Neutrophil (primary cell): ENCODE data around the gene CALHM2.

Experiments
- H3K27ac ChIP-seq: fragments of 200-600 bp; sonication (generic); 2 replicates; pipeline ENCODE4 v1.5.1; 2016; ENCODE audit warnings: mild to moderate bottlenecking, moderate library complexity
- H3K27me3 ChIP-seq: fragments of 200-600 bp; sonication (generic); 2 replicates; pipeline ENCODE4 v1.6.0; 2016; ENCODE audit warnings: mild to moderate bottlenecking
- H3K36me3 ChIP-seq: fragments of 200-600 bp; sonication (generic); 2 replicates; pipeline ENCODE4 v1.5.1; 2017
- H3K4me1 ChIP-seq, 2 experiments: fragments of 200-600 bp in 1 of 2; sonication (generic) in 1 of 2; 1 replicate in 1 of 2; 2 replicates in 1 of 2; pipeline versions ENCODE4 v1.5.1 to v1.6.1; 2013 to 2016; ENCODE audit warnings: low read depth in 1 of 2, low read length in 1 of 2, mild to moderate bottlenecking in 1 of 2, moderate library complexity in 1 of 2; ENCODE audit not compliant: control insufficient read depth in 1 of 2, insufficient read depth in 1 of 2
- H3K4me3 ChIP-seq, 2 experiments: fragments of 200-600 bp in 1 of 2; sonication (generic) in 1 of 2; 1 replicate in 1 of 2; 2 replicates in 1 of 2; pipeline ENCODE4 v1.5.1; 2013 to 2016; ENCODE audit warnings: low read depth in 1 of 2, low read length in 1 of 2, mild to moderate bottlenecking in 1 of 2, moderate library complexity in 1 of 2
- H3K9me3 ChIP-seq: fragments of 200-600 bp; sonication (generic); 2 replicates; pipeline ENCODE4 v1.5.1; 2016
- CTCF ChIP-seq: fragments of 200-600 bp; sonication (generic); IDR thresholded peaks from 2 replicates; pipeline ENCODE4 v1.5.1; 2016; ENCODE audit warnings: antibody characterized with exemption

The CALHM2 gene

GRCh38 chr10:103467406-103467805 is 15.2 kb upstream of the CALHM2 start:
- H3K9me3 ChIP-seq, result no peaks in the 10 kb centered on the region
- H3K27ac ChIP-seq, result no peak overlapping the region
- H3K4me1 ChIP-seq, result no peaks in the 10 kb centered on the region
- no peak for TF ChIP-seq CTCF
- no peak overlapping the region for H3K4me3 ChIP-seq
- H3K27me3 ChIP-seq, result peaks cover 43% of the 10 kb centered on the region
- H3K36me3 ChIP-seq, result no peaks in the 10 kb centered on the region

GRCh38 chr10:103466734-103467133 is 14.6 kb upstream of the CALHM2 start:
- Histone ChIP-seq H3K27ac (no peak overlapping the region), H3K4me1 (no peaks in the 10 kb centered on the region), H3K9me3 (no peaks in the 10 kb centered on the region), H3K4me3 (no peak overlapping the region), H3K36me3 (no peaks in the 10 kb centered on the region), H3K27me3 (peaks cover 36% of the 10 kb centered on the region)
- no peak for TF ChIP-seq CTCF

GRCh38 chr10:103465411-103466179 is 13.4 kb upstream of the CALHM2 start:
- peaks cover 25% of the 10 kb centered on the region for H3K27me3 ChIP-seq
- no peaks in the 10 kb centered on the region for H3K9me3 ChIP-seq
- H3K36me3 ChIP-seq, result no peaks in the 10 kb centered on the region
- no peak for TF ChIP-seq CTCF
- H3K27ac ChIP-seq, result no peak overlapping the region
- H3K4me3 ChIP-seq, result no peak overlapping the region
- no peaks in the 10 kb centered on the region for H3K4me1 ChIP-seq

- Histone ChIP-seq H3K36me3 (no peaks in the 10 kb centered on the region), H3K27me3 (peaks cover 13% of the 10 kb centered on the region), H3K27ac (no peak overlapping the region), H3K4me1 (no peaks in the 10 kb centered on the region), H3K4me3 (no peak overlapping the region), H3K9me3 (no peaks in the 10 kb centered on the region)
- no peak for TF ChIP-seq CTCF
These were observed 11.3 kb upstream of the CALHM2 start for GRCh38 chr10:103463499-103463898.

GRCh38 chr10:103459615-103460014 is 7.4 kb upstream of the CALHM2 start:
- Histone ChIP-seq H3K27ac (no peak overlapping the region), H3K36me3 (no peaks in the 10 kb centered on the region), H3K4me1 (no peaks in the 10 kb centered on the region), H3K4me3 (no peak overlapping the region), H3K9me3 (no peaks in the 10 kb centered on the region), H3K27me3 (peaks cover 14% of the 10 kb centered on the region)
- no peak for TF ChIP-seq CTCF
